ENCODE data around the gene LNP1. TPM values are rescaled to one million over a fixed set of nuclear protein-coding genes. Genes with fewer than 3 reads are reported as not detected.

LNP1 gene
- total RNA-seq, 6 donors from 2014 or later: 1.4 to 5.2 (median 2.1) TPM

GRCh38 chr3:100358413-100358812, 42.9 kb upstream of the LNP1 start:
- H3K4me1 ChIP-seq: no peaks in the 10 kb centered on the region
- WGBS, 2 donors: 79 to 94% methylated on average over 2 of the region's 2 CpGs
- H3K36me3 ChIP-seq: peaks cover 0 to 57% (median 30%) of the 10 kb centered on the region in 4 donors
- no peak for ATAC-seq (ENCODE audit: low FRiP score in 2 of 2)
- no peaks in the 10 kb centered on the region for H3K27me3 ChIP-seq
- TF ChIP-seq CTCF (IDR thresholded peaks at IDR 0.05) (no peak), POLR2AphosphoS5 (IDR thresholded peaks at IDR 0.05) (no peak), EP300 (IDR thresholded peaks at IDR 0.05) (no peak), POLR2A (IDR thresholded peaks at IDR 0.05) (no peak)
- H3K27ac ChIP-seq: no peak overlapping the region
- no peaks in the 10 kb centered on the region for H3K9me3 ChIP-seq
- no peak for DNase-seq
- no peak overlapping the region for H3K4me3 ChIP-seq

GRCh38 chr3:100359035-100359434, 42.3 kb upstream of the LNP1 start:
- Histone ChIP-seq H3K27ac (no peak overlapping the region), H3K36me3 (peaks cover 0 to 54% (median 29%) of the 10 kb centered on the region in 4 donors), H3K9me3 (no peaks in the 10 kb centered on the region), H3K4me3 (no peak overlapping the region), H3K4me1 (no peaks in the 10 kb centered on the region), H3K27me3 (no peaks in the 10 kb centered on the region)
- DNase-seq (no peak), ATAC-seq (ENCODE audit: low FRiP score in 2 of 2) (no peak)
- WGBS, 2 donors: 90 to 96% methylated on average over 3 of the region's 3 CpGs
- no peak for TF ChIP-seq POLR2A (IDR thresholded peaks at IDR 0.05)
- TF ChIP-seq EP300 (IDR thresholded peaks at IDR 0.05): no peak
- no peak for TF ChIP-seq CTCF (IDR thresholded peaks at IDR 0.05)
- TF ChIP-seq POLR2AphosphoS5 (IDR thresholded peaks at IDR 0.05): no peak

GRCh38 chr3:100360757-100361496, 40.4 kb upstream of the LNP1 start:
- no peak overlapping the region for H3K4me3 ChIP-seq
- TF ChIP-seq CTCF (IDR thresholded peaks at IDR 0.05) (no peak), EP300 (IDR thresholded peaks at IDR 0.05) (no peak), POLR2AphosphoS5 (IDR thresholded peaks at IDR 0.05) (no peak), POLR2A (IDR thresholded peaks at IDR 0.05) (no peak)
- 97 to 98% methylated on average over 4 of the region's 4 CpGs for WGBS, 2 donors
- H3K36me3 ChIP-seq: peaks cover 0 to 50% (median 27%) of the 10 kb centered on the region in 4 donors
- DNase-seq: no peak
- no peaks in the 10 kb centered on the region for H3K9me3 ChIP-seq
- ATAC-seq (ENCODE audit: low FRiP score in 2 of 2): no peak
- no peaks in the 10 kb centered on the region for H3K4me1 ChIP-seq
- H3K27ac ChIP-seq: no peak overlapping the region
- H3K27me3 ChIP-seq: no peaks in the 10 kb centered on the region

- H3K36me3 ChIP-seq: peaks cover 0 to 53% (median 29%) of the 10 kb centered on the region in 4 donors
- H3K4me1 ChIP-seq: no peaks in the 10 kb centered on the region
- no peak overlapping the region for H3K4me3 ChIP-seq
- no peak for TF ChIP-seq CTCF (IDR thresholded peaks at IDR 0.05)
- no peak for TF ChIP-seq POLR2AphosphoS5 (IDR thresholded peaks at IDR 0.05)
- no peak for TF ChIP-seq POLR2A (IDR thresholded peaks at IDR 0.05)
- no peak for TF ChIP-seq EP300 (IDR thresholded peaks at IDR 0.05)
- H3K27me3 ChIP-seq: no peaks in the 10 kb centered on the region
- H3K9me3 ChIP-seq: no peaks in the 10 kb centered on the region
- H3K27ac ChIP-seq: no peak overlapping the region
- DNase-seq (no peak), ATAC-seq (ENCODE audit: low FRiP score in 2 of 2) (no peak)
- WGBS, 2 donors: 82 to 96% methylated on average over 1 of the region's 1 CpG
Observed at GRCh38 chr3:100361897-100362296, 39.4 kb upstream of the LNP1 start.

- no peak for DNase-seq
Observed at GRCh38 chr3:100364421-100364820, 36.9 kb upstream of the LNP1 start.

More at GRCh38 chr3:100364421-100364820, 36.9 kb upstream of the LNP1 start:
- 94% methylated on average over 3 of the region's 3 CpGs for WGBS, 2 donors
- no peaks in the 10 kb centered on the region for H3K9me3 ChIP-seq
- no peak overlapping the region for H3K27ac ChIP-seq
- ATAC-seq (ENCODE audit: low FRiP score in 2 of 2): no peak
- TF ChIP-seq EP300 (IDR thresholded peaks at IDR 0.05) (no peak), POLR2AphosphoS5 (IDR thresholded peaks at IDR 0.05) (no peak), CTCF (IDR thresholded peaks at IDR 0.05) (no peak), POLR2A (IDR thresholded peaks at IDR 0.05) (no peak)
- H3K27me3 ChIP-seq: no peaks in the 10 kb centered on the region
- H3K4me3 ChIP-seq: no peak overlapping the region
- H3K4me1 ChIP-seq: no peaks in the 10 kb centered on the region
- H3K36me3 ChIP-seq: peaks cover 0 to 65% (median 36%) of the 10 kb centered on the region in 4 donors
